Stomach (tissue), 4 donors: ENCODE measurements around the gene FAM170A.

ENCODE experiments used
- CTCF ChIP-seq, 7 experiments: fragments of 450-650 bp in 4 of 7; fragments of 200-600 bp in 3 of 7; sonication (generic) in 3 of 7; IDR thresholded peaks; one replicate each; pipeline ENCODE4 v1.5.1; 2016 to 2019; ENCODE audit warnings: antibody characterized with exemption in 7 of 7, control low read depth in 2 of 7, mild to moderate bottlenecking in 1 of 7
- POLR2A ChIP-seq, 4 donors: fragments of 450-650 bp; IDR thresholded peaks; one replicate each; pipeline ENCODE4 v1.6.1; 2016; ENCODE audit warnings: antibody characterized with exemption in 4 of 4, control low read depth in 2 of 4, mild to moderate bottlenecking in 1 of 4, moderate library complexity in 1 of 4

GRCh38 chr5:119681734-119682133 is 52.4 kb downstream of the FAM170A start:
- TF ChIP-seq CTCF (IDR thresholded peaks at IDR 0.05) (no peak), POLR2A (IDR thresholded peaks at IDR 0.05) (no peak)
